Natural killer cell (primary cell): Measurements from ENCODE around the gene PHACTR2. TPM values are rescaled to one million over a fixed set of nuclear protein-coding genes. Genes with fewer than 3 reads are reported as not detected.

Experiments
- ATAC-seq, 3 donors: fragments of 150-1000 bp in 2 of 3; fragments of 200-7000 bp in 1 of 3; cut with Tn5 transposase; 1 replicate in 1 of 3; 2 replicates in 2 of 3; pipeline ENCODE4 v1.10.0; 2021; ENCODE audit warnings: mild to moderate bottlenecking in 2 of 3, moderate library complexity in 2 of 3
- DNase-seq, 2 donors: peaks; one replicate each; pipeline versions ENCODE4 v3.0.0 to v3.0.0-alpha.2; 2013 to 2021; ENCODE audit warnings: mixed read lengths in 1 of 2
- H3K27ac ChIP-seq: one replicate; pipeline ENCODE4 v1.5.1; 2013; ENCODE audit warnings: mild to moderate bottlenecking, low read length
- H3K27me3 ChIP-seq: one replicate; pipeline ENCODE4 v1.6.1; 2013; ENCODE audit warnings: low read length; ENCODE audit not compliant: control insufficient read depth, insufficient read depth
- H3K36me3 ChIP-seq: one replicate; pipeline ENCODE4 v1.6.1; 2013; ENCODE audit warnings: low read length; ENCODE audit not compliant: control insufficient read depth, insufficient read depth
- H3K4me1 ChIP-seq: one replicate; pipeline ENCODE4 v1.6.1; 2013; ENCODE audit warnings: low read length; ENCODE audit not compliant: control insufficient read depth, insufficient read depth
- H3K4me3 ChIP-seq: one replicate; pipeline ENCODE4 v1.5.1; 2013; ENCODE audit warnings: low read length
- H3K9me3 ChIP-seq: one replicate; pipeline ENCODE4 v1.6.1; 2013; ENCODE audit warnings: low read length; ENCODE audit not compliant: control insufficient read depth, insufficient read depth
- H3K27ac Mint-ChIP-seq, 2 donors: one replicate each; pipeline ENCODE4 v1.8.0; 2022; ENCODE audit warnings: mild to moderate bottlenecking in 2 of 2, mixed read lengths in 2 of 2, moderate library complexity in 1 of 2
- H3K27me3 Mint-ChIP-seq, 2 donors: one replicate each; pipeline ENCODE4 v1.8.0; 2022; ENCODE audit warnings: low read depth in 2 of 2, mixed read lengths in 2 of 2
- H3K36me3 Mint-ChIP-seq: one replicate; pipeline ENCODE4 v1.8.0; 2022; ENCODE audit warnings: mixed read lengths
- H3K4me1 Mint-ChIP-seq, 2 donors: one replicate each; pipeline ENCODE4 v1.8.0; 2022; ENCODE audit warnings: mixed read lengths in 2 of 2
- H3K4me3 Mint-ChIP-seq: one replicate; pipeline ENCODE4 v1.8.0; 2022; ENCODE audit warnings: mild to moderate bottlenecking, moderate library complexity, mixed read lengths
- H3K9me3 Mint-ChIP-seq, 2 donors: one replicate each; pipeline ENCODE4 v1.8.0; 2022; ENCODE audit warnings: mixed read lengths in 2 of 2
- CTCF ChIP-seq: fragments of 200-600 bp; IDR thresholded peaks from one replicate; pipeline ENCODE4 v1.8.0; 2022; ENCODE audit warnings: antibody characterized with exemption
- WGBS: methylation state at CpG from one replicate; pipeline ENCODE4 v1.1.7; 2013; ENCODE audit warnings: missing lambda C conversion rate; ENCODE audit not compliant: insufficient coverage; 5-methylcytosine and 5-hydroxymethylcytosine counted together
- intact Hi-C: fragments of 100-400 bp; cut with micrococcal nuclease; formaldehyde crosslinking; loops from one replicate; pipeline ENCODE4 v1.14.2; 2022
- total RNA-seq, 4 donors: library from RNA; stranded (reverse); fragments of 120-200 nt in 1 of 4; gene quantifications; one replicate each; pipeline versions ENCODE4 v1.2.3 to v1.2.4, GENCODE V29; 2013 to 2022

Gene PHACTR2
- total RNA-seq, 3 donors from 2014 or later (not counting 1 experiment from before 2014, with no cell fraction given): 23.8 to 32.7 (median 24.9) TPM

- TF ChIP-seq CTCF: no peak
- no peaks in the 10 kb centered on the region for H3K27me3 Mint-ChIP-seq
- H3K27ac Mint-ChIP-seq: no peak overlapping the region
- no peak overlapping the region for H3K4me3 ChIP-seq
- H3K4me1 Mint-ChIP-seq: peaks cover 0 to 5% of the 10 kb centered on the region in 2 donors
- DNase-seq (no peak), ATAC-seq (no peak)
- H3K4me1 ChIP-seq: no peaks in the 10 kb centered on the region
- WGBS: 100% methylated on average over 2 of the region's 4 CpGs
- H3K27ac ChIP-seq: no peak overlapping the region
- peaks cover 2% of the 10 kb centered on the region for H3K36me3 ChIP-seq
- H3K27me3 ChIP-seq: no peaks in the 10 kb centered on the region
- H3K4me3 Mint-ChIP-seq: no peak overlapping the region
- intact Hi-C loops: no loop called here
- no peaks in the 10 kb centered on the region for H3K9me3 ChIP-seq
- no peaks in the 10 kb centered on the region for H3K36me3 Mint-ChIP-seq
- no peaks in the 10 kb centered on the region for H3K9me3 Mint-ChIP-seq
Measured at GRCh38 chr6:143753678-143754077, 75.9 kb downstream of the PHACTR2 start.

- Mint-ChIP-seq H3K4me1 (peaks cover 0 to 5% of the 10 kb centered on the region in 2 donors), H3K27ac (no peak overlapping the region), H3K27me3 (no peaks in the 10 kb centered on the region), H3K36me3 (no peaks in the 10 kb centered on the region), H3K9me3 (no peaks in the 10 kb centered on the region), H3K4me3 (no peak overlapping the region)
- DNase-seq (no peak), ATAC-seq (no peak)
- H3K36me3 ChIP-seq: peaks cover 2% of the 10 kb centered on the region
- H3K27me3 ChIP-seq: no peaks in the 10 kb centered on the region
- no peaks in the 10 kb centered on the region for H3K4me1 ChIP-seq
- 85% methylated on average over 4 of the region's 4 CpGs for WGBS
- H3K27ac ChIP-seq: no peak overlapping the region
- H3K9me3 ChIP-seq: no peaks in the 10 kb centered on the region
- no peak overlapping the region for H3K4me3 ChIP-seq
- TF ChIP-seq CTCF: no peak
- intact Hi-C loops: no loop called here
Measured at GRCh38 chr6:143754204-143754603, 76.4 kb downstream of the PHACTR2 start.

- no peak for ATAC-seq
- Mint-ChIP-seq H3K9me3 (no peaks in the 10 kb centered on the region), H3K27ac (no peak overlapping the region), H3K4me1 (peaks cover 0 to 5% of the 10 kb centered on the region in 2 donors), H3K36me3 (no peaks in the 10 kb centered on the region), H3K4me3 (no peak overlapping the region), H3K27me3 (no peaks in the 10 kb centered on the region)
- H3K27me3 ChIP-seq: no peaks in the 10 kb centered on the region
- H3K4me1 ChIP-seq: no peaks in the 10 kb centered on the region
- no peak overlapping the region for H3K4me3 ChIP-seq
- no peak overlapping the region for H3K27ac ChIP-seq
- H3K36me3 ChIP-seq: peaks cover 2% of the 10 kb centered on the region
- intact Hi-C loops: no loop called here
- WGBS: 87% methylated on average over 5 of the region's 5 CpGs
- no peaks in the 10 kb centered on the region for H3K9me3 ChIP-seq
- TF ChIP-seq CTCF: no peak
- DNase-seq: no peak
Measured at GRCh38 chr6:143755301-143755744, 77.6 kb downstream of the PHACTR2 start.

GRCh38 chr6:143757346-143757832, 79.6 kb downstream of the PHACTR2 start:
- ATAC-seq (no peak), DNase-seq (no peak)
- no peak overlapping the region for H3K4me3 Mint-ChIP-seq
- H3K9me3 ChIP-seq: no peaks in the 10 kb centered on the region
- H3K36me3 Mint-ChIP-seq: no peaks in the 10 kb centered on the region
- TF ChIP-seq CTCF: no peak
- no peaks in the 10 kb centered on the region for H3K9me3 Mint-ChIP-seq
- H3K27ac Mint-ChIP-seq: no peak overlapping the region
- peaks cover 0 to 5% of the 10 kb centered on the region in 2 donors for H3K4me1 Mint-ChIP-seq
- no peaks in the 10 kb centered on the region for H3K27me3 ChIP-seq
- H3K4me3 ChIP-seq: no peak overlapping the region
- WGBS: 96% methylated on average over 5 of the region's 5 CpGs
- no peak overlapping the region for H3K27ac ChIP-seq
- peaks cover 2% of the 10 kb centered on the region for H3K36me3 ChIP-seq
- intact Hi-C loops: no loop called here
- no peaks in the 10 kb centered on the region for H3K4me1 ChIP-seq
- no peaks in the 10 kb centered on the region for H3K27me3 Mint-ChIP-seq
